Stimulated activated CD4-positive, alpha-beta T cell treated with anti-CD3 and anti-CD28 coated beads, Interleukin-4, amount 100 ng/mL, for 24 hours (primary cell): ENCODE measurements around the gene SPEM2.

Experiments
- DNase-seq: peaks from one replicate; pipeline ENCODE4 v3.0.0-alpha.2; 2020

The SPEM2 gene

DNA sequence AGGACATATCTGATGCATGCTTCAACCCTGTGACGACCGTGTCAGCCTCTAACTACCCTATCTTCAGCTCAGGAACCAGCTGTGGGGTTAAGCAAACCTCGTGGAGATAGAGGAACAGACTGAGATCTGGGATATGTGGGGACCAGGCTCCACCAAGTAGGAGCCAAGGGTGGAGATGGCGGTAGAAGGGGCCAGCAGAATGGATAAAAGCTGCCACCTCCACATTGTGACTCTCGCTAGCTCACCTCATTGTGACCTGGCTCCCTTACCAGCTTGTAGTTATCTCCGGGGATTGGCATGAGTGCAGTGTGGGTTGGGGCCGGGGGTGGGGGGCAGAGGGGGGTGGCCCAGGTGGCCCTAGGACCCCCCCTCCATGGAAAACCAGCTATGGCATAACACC, at the start of gene SPEM2:
SPEM2 (plus strand) TSS at position 301 of the 400 bp plus-strand sequence; CDS start at position 374, 73 bp downstream.
- no peak for DNase-seq

GRCh38 chr17:7379134-7379533, 46.3 kb upstream of the SPEM2 start:
- no peak for DNase-seq

GRCh38 chr17:7380321-7380720, 45.1 kb upstream of the SPEM2 start:
- no peak for DNase-seq

DNA sequence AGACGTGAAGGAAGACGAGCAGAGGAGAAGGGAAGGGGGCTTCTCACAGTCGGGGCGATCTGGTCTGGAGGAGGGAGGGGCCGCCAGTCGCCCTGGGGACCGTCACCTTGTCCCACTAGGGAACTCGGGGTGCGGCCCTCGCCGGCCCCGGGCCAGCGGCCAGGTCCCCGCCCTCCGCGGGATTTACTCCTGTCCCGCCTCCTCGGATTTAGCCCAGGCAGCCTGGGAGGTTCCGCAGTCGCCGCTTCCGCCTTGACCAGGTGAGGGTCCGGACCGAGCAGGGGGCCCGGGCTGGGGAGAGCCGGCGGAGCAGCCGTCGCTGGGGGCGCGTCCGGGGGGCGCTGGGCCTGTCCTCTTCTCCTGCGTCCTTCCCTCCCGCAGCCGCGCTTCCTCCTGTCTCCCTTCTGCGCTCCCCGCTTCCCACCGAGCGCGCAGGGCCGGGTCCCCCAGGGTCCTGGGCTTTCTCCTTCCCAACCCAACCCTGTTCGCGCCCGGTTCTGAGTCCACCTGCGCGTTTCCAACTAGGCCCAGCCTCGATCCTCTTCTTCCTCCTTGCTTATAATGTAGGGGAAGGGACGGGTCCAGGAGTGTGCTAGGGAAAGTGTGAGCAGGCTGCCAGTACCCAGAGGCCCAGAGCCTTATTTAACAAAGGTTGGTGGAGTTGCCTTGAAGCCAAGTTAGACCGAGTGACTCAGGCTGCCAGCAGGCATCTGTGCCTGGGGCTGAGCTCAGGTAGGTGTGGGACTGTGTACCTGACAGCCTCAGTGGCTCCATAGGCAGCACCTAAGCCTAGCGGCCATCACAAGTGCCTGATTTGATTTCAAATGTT, 44.3 kb upstream of the SPEM2 start, which contains the start of gene TNK1:
TNK1 (plus strand) TSS at position 235 of the 829 bp plus-strand sequence. CDS start 1,838 bp downstream, outside the sequence.
- no peak for DNase-seq

DNA sequence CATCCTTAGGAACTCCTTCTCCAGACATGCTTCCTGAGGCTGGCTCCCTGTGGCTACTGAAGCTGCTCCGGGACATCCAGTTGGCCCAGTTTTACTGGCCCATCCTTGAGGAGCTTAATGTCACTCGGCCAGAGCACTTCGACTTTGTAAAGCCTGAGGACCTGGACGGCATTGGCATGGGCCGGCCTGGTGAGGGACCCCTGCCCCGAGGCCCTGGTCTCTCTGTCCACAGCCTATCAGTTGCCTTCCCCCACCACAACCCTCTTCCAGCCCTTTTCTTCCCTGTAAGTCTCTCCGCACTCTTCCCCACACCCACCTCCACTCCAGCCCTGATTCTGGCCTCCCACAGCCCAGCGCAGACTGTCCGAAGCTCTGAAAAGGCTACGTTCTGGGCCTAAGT, 42.5 kb upstream of the SPEM2 start:
- no peak for DNase-seq

- DNase-seq: no peak
Measured at GRCh38 chr17:7383371-7383741, 42.1 kb upstream of the SPEM2 start.

DNA sequence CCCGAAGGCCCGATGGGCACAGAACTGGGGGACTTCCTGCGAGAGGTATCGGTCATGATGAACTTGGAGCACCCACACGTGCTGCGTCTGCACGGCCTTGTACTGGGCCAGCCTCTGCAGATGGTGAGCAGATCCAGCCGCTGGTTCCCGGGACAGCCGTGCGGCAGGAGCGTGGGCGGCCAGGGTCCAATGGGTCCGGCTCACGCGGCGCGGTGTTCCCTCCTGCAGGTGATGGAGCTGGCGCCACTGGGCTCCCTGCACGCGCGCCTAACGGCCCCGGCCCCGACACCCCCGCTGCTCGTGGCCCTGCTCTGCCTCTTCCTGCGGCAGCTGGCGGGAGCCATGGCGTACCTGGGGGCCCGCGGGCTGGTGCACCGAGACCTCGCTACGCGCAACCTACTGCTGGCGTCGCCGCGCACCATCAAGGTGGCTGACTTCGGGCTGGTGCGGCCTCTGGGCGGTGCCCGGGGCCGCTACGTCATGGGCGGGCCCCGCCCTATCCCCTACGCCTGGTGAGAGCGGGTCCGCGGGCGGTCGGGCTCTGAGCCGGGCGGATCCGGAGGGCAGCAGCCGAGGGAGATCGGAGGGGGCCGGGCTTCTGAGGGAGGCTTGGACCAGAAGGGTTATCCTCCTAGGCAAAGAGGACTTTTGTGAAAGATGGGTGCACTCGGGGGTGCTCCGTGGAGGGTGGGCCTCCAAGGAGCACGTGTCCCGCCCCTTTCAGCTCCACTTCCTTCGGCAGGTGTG, 41.5 kb upstream of the SPEM2 start:
- DNase-seq: peak; percentile 76

GRCh38 chr17:7384489-7385081, 40.8 kb upstream of the SPEM2 start:
- DNase-seq: no peak

DNA sequence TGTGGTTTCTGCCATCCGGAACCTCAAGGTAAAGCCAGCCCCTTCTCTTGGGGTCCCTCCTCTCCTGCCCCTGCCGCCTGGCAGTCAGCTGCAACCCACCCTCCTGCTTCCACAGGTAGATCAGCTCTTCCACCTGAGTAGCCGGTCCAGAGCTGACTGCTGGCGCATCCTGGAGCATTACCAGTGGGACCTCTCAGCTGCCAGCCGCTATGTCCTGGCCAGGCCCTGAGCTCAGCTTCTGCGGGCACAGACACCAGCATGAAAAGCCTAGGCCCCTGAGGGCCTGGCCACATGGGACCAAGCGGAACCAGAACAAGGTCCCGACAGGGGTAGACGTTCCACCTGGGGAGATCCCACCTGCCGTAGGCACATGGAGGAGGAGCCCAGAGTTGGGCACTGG, 36.6 kb upstream of the SPEM2 start:
- no peak for DNase-seq

DNA sequence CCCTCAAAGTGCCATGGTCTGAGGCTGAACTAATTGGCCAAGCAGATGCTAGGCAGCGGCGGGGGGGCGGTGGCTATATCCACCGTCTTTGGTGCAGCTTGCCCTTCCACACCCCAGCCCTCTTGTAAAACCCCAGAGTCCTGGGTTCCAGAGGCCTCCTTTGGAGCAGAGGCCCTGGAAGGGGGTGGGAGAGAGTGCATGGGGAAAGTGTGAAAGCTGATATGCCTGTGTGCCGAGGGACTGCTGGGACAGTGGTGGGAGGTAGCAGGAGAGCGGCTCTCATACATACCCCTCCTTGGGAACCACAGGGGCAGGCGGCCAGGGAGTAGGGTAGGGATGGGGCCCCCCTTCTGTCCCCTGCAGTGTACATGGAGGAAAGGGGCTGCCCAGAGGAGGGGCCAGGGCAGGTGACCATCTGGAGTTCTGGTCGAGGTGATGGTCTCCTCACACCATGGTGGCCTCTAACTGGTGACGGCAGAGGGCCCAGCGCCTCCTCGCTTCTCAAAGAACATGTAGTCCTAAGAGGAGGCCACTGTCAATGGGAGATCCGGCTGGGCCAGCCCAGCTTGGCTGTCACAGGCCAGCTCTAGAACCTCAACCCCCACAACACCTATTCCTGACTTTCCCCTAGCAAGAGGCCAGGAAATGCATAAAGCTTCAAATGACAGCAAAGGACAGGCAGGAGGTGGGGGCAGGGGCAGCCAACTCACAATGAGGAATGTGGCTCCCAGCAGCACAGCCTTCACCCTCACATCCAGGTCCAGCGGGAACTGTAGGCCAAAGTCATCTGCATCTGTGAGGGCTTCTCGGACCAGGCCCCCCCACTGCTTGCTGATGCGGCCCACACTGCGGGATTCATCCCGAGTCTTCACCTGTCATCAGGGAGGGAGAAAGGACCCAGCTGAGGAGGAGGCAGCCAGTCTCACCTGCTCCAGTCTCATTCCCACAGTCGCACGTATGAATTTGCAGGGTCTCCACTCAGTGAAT, 35.2 kb upstream of the SPEM2 start:
- DNase-seq: no peak

- DNase-seq: no peak
Measured at GRCh38 chr17:7391307-7391706, 34.1 kb upstream of the SPEM2 start.

GRCh38 chr17:7392696-7393612, 32.5 kb upstream of the SPEM2 start:
- no peak for DNase-seq

DNA sequence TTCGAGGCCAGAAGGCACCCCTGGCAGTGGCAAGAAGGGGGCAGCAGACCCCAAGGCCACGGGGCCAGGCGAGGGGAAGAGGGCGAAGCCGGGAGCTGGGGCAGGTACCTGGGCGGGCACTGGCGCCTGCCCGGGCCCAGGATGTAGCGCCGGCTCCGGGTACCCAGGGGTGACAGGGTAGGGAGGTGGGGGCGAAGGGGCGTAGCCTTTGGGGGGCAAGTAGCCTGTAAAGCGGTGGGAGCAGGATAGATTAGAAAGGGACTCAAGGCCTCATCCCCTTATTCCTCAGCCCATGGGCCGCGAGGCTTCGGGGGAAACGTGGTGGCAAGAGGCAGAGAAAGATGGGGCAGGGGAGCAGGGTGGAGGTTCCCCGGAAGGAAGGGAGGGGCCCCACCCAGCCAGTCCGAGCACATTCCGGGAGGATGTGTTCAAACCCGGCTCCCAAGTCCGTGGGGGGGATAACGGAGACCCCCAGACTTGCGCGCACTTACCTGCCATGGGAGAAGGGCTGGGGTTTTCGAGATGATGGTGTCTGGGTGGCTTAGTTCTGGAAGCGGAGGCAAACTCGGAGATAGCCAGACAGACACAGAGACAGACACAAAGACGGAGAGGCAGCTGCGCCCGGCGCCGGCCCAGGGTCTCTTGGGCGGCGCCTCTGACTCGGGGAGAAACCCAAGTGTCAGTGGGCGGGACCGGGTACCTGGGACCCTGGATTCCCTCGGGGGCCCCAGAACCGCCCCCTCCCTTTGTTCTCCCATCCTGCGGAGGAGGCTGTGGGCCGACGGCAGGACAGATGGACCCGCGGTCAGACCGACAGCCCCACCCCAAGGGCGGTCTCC, 31.6 kb upstream of the SPEM2 start:
- DNase-seq: peak; percentile 58

DNA sequence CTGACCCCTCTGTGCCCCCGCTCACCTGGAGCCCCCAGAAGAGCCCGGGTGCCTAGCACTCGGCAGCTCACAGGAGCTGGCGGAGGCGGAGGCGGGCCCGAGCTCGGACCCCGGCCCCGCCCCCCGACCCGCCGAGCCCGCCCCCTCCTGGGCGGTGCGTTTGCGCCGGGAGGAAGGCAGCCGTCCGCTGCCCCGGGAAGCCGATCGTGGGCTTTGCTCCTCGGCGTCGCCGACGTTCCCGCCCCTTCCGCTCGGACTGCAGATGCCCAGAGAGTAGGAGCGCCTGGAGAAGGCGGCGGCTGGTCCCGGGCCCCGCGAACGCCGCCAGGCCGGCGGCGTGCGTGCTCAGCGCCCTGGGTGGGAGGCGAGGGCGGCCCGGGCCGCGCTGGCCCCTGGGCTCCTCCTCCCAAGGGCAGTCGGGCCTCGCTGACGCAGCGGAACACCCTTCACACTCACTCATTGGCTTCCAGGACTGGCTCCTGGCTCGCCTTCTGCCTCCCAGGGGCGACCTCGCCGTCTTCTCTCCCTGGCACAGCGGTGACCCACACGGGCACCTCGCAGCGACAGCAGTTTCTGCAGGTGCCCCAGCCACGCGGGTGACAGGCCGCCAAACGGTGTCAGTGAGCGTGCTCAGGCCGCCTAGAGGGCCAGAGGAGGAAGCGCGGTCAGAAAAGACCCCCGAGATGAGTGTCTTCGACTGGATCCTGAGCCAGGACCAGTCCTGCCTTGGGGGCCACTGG, 30.8 kb upstream of the SPEM2 start, which contains the start of gene PLSCR3:
PLSCR3 (minus strand) TSS at position 74 of the 740 bp plus-strand sequence. CDS start 415 bp downstream, outside the sequence.
- DNase-seq: peak; percentile 82

DNA sequence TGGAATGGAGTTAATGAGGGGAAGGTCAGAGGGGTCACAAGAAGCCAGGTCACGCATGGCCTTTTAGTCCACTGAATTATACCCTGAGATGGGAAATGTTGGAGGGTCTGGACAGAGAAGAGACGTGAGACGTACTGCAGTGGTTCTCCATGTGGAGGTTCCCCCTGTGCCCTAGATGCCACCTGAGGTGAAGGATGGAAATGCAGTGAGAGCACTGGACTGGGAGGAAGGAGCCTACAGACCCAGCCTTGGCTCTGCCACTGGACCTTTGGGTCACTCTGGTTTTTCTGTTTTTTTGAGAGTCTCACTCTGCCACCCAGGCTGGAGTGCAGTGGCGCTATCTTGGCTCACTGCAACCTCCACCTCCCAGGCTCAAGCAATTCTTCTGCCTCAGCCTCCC, 29.3 kb upstream of the SPEM2 start:
- DNase-seq: no peak

DNA sequence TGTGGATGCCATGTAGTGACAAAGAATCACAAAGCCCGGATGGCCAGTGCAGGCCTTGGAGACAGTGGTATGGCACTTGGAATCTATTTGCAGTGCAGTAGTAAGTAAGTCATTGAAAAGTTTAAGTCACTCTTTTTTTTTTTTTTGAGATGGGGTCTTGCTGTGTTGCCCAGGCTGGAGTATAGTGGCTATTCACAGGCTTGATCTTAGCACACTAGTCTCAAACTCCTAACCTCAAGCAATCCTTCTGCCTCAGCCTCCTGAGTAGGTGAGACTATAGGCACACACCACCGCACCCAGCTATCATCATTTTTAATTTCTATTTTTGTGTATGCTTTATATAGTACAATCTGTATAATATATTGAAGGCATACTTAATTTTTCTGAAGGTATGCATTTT, 26.8 kb upstream of the SPEM2 start:
- no peak for DNase-seq

GRCh38 chr17:7403043-7403726, 22.2 kb upstream of the SPEM2 start:
- peak; percentile 19 for DNase-seq

GRCh38 chr17:7403727-7403976, 21.8 kb upstream of the SPEM2 start:
- no peak for DNase-seq
